Natural killer cell (primary cell): ENCODE results near the gene TSPAN18. TPM values are rescaled to one million over a fixed set of nuclear protein-coding genes. Genes with fewer than 3 reads are reported as not detected.

Experiments used
- ATAC-seq, 3 donors: fragments of 150-1000 bp in 2 of 3; fragments of 200-7000 bp in 1 of 3; cut with Tn5 transposase; 1 replicate in 1 of 3; 2 replicates in 2 of 3; pipeline ENCODE4 v1.10.0; 2021; ENCODE audit warnings: mild to moderate bottlenecking in 2 of 3, moderate library complexity in 2 of 3
- DNase-seq, 2 donors: peaks; one replicate each; pipeline versions ENCODE4 v3.0.0 to v3.0.0-alpha.2; 2013 to 2021; ENCODE audit warnings: mixed read lengths in 1 of 2
- H3K27ac ChIP-seq: one replicate; pipeline ENCODE4 v1.5.1; 2013; ENCODE audit warnings: mild to moderate bottlenecking, low read length
- H3K27me3 ChIP-seq: one replicate; pipeline ENCODE4 v1.6.1; 2013; ENCODE audit warnings: low read length; ENCODE audit not compliant: control insufficient read depth, insufficient read depth
- H3K36me3 ChIP-seq: one replicate; pipeline ENCODE4 v1.6.1; 2013; ENCODE audit warnings: low read length; ENCODE audit not compliant: control insufficient read depth, insufficient read depth
- H3K4me1 ChIP-seq: one replicate; pipeline ENCODE4 v1.6.1; 2013; ENCODE audit warnings: low read length; ENCODE audit not compliant: control insufficient read depth, insufficient read depth
- H3K4me3 ChIP-seq: one replicate; pipeline ENCODE4 v1.5.1; 2013; ENCODE audit warnings: low read length
- H3K9me3 ChIP-seq: one replicate; pipeline ENCODE4 v1.6.1; 2013; ENCODE audit warnings: low read length; ENCODE audit not compliant: control insufficient read depth, insufficient read depth
- H3K27ac Mint-ChIP-seq, 2 donors: one replicate each; pipeline ENCODE4 v1.8.0; 2022; ENCODE audit warnings: mild to moderate bottlenecking in 2 of 2, mixed read lengths in 2 of 2, moderate library complexity in 1 of 2
- H3K27me3 Mint-ChIP-seq, 2 donors: one replicate each; pipeline ENCODE4 v1.8.0; 2022; ENCODE audit warnings: low read depth in 2 of 2, mixed read lengths in 2 of 2
- H3K36me3 Mint-ChIP-seq: one replicate; pipeline ENCODE4 v1.8.0; 2022; ENCODE audit warnings: mixed read lengths
- H3K4me1 Mint-ChIP-seq, 2 donors: one replicate each; pipeline ENCODE4 v1.8.0; 2022; ENCODE audit warnings: mixed read lengths in 2 of 2
- H3K4me3 Mint-ChIP-seq: one replicate; pipeline ENCODE4 v1.8.0; 2022; ENCODE audit warnings: mild to moderate bottlenecking, moderate library complexity, mixed read lengths
- H3K9me3 Mint-ChIP-seq, 2 donors: one replicate each; pipeline ENCODE4 v1.8.0; 2022; ENCODE audit warnings: mixed read lengths in 2 of 2
- CTCF ChIP-seq: fragments of 200-600 bp; IDR thresholded peaks from one replicate; pipeline ENCODE4 v1.8.0; 2022; ENCODE audit warnings: antibody characterized with exemption
- WGBS: methylation state at CpG from one replicate; pipeline ENCODE4 v1.1.7; 2013; ENCODE audit warnings: missing lambda C conversion rate; ENCODE audit not compliant: insufficient coverage; 5-methylcytosine and 5-hydroxymethylcytosine counted together
- intact Hi-C: fragments of 100-400 bp; cut with micrococcal nuclease; formaldehyde crosslinking; loops from one replicate; pipeline ENCODE4 v1.14.2; 2022
- total RNA-seq, 4 donors: library from RNA; stranded (reverse); fragments of 120-200 nt in 1 of 4; gene quantifications; one replicate each; pipeline versions ENCODE4 v1.2.3 to v1.2.4, GENCODE V29; 2013 to 2022

Gene TSPAN18
- total RNA-seq, 3 donors from 2014 or later (not counting 1 experiment from before 2014, with no cell fraction given) = 1.9 to 2.4 (median 2.3) TPM

GRCh38 chr11:44848203-44848962 is 121.6 kb downstream of the TSPAN18 start:
- TF ChIP-seq CTCF = no peak
- no peak for ATAC-seq

GRCh38 chr11:44848963-44849350 is 122.2 kb downstream of the TSPAN18 start:
- intact Hi-C loops = no loop called here
- no peak for ATAC-seq
- Histone ChIP-seq H3K36me3 (no peaks in the 10 kb centered on the region), H3K4me1 (no peaks in the 10 kb centered on the region), H3K27ac (no peak overlapping the region), H3K27me3 (no peaks in the 10 kb centered on the region), H3K4me3 (no peak overlapping the region), H3K9me3 (peaks cover 6% of the 10 kb centered on the region)
- no peaks in the 10 kb centered on the region for H3K4me1 Mint-ChIP-seq
- H3K36me3 Mint-ChIP-seq = peaks cover 7% of the 10 kb centered on the region
- no peak for TF ChIP-seq CTCF
- H3K9me3 Mint-ChIP-seq = peaks cover 0 to 3% of the 10 kb centered on the region in 2 donors
- H3K4me3 Mint-ChIP-seq = no peak overlapping the region
- DNase-seq = no peak
- no peak overlapping the region for H3K27ac Mint-ChIP-seq
- H3K27me3 Mint-ChIP-seq = peaks cover 53% of the 10 kb centered on the region in 2 donors
- 85% methylated on average over 4 of the region's 4 CpGs for WGBS

More at GRCh38 chr11:44848203-44848962, 121.6 kb downstream of the TSPAN18 start:
- Mint-ChIP-seq H3K4me3 (no peak overlapping the region), H3K27ac (no peak overlapping the region), H3K4me1 (no peaks in the 10 kb centered on the region), H3K36me3 (peaks cover 7% of the 10 kb centered on the region), H3K9me3 (peaks cover 0 to 3% of the 10 kb centered on the region in 2 donors), H3K27me3 (peaks cover 50 to 53% of the 10 kb centered on the region in 2 donors)
- no peaks in the 10 kb centered on the region for H3K27me3 ChIP-seq
- peaks cover 6% of the 10 kb centered on the region for H3K9me3 ChIP-seq
- H3K36me3 ChIP-seq = no peaks in the 10 kb centered on the region
- no peak overlapping the region for H3K27ac ChIP-seq
- no peak for DNase-seq
- H3K4me3 ChIP-seq = no peak overlapping the region
- WGBS = 96% methylated on average over 11 of the region's 11 CpGs
- no peaks in the 10 kb centered on the region for H3K4me1 ChIP-seq
- intact Hi-C loops = no loop called here

- no peak overlapping the region for H3K4me3 ChIP-seq
- Mint-ChIP-seq H3K27ac (no peak overlapping the region), H3K9me3 (peaks cover 0 to 3% of the 10 kb centered on the region in 2 donors), H3K4me1 (no peaks in the 10 kb centered on the region), H3K27me3 (peaks cover 50 to 53% of the 10 kb centered on the region in 2 donors), H3K4me3 (no peak overlapping the region), H3K36me3 (peaks cover 7% of the 10 kb centered on the region)
- WGBS = 75% methylated on average over 4 of the region's 4 CpGs
- intact Hi-C loops = no loop called here
- H3K4me1 ChIP-seq = no peaks in the 10 kb centered on the region
- H3K27ac ChIP-seq = no peak overlapping the region
- ATAC-seq (no peak), DNase-seq (no peak)
- TF ChIP-seq CTCF = no peak
- H3K9me3 ChIP-seq = peaks cover 6% of the 10 kb centered on the region
- no peaks in the 10 kb centered on the region for H3K27me3 ChIP-seq
- no peaks in the 10 kb centered on the region for H3K36me3 ChIP-seq
Measured at GRCh38 chr11:44849424-44849823, 122.7 kb downstream of the TSPAN18 start.

GRCh38 chr11:44849922-44850321 is 123.2 kb downstream of the TSPAN18 start:
- H3K36me3 ChIP-seq = no peaks in the 10 kb centered on the region
- H3K4me3 ChIP-seq = no peak overlapping the region
- Mint-ChIP-seq H3K9me3 (peaks cover 0 to 3% of the 10 kb centered on the region in 2 donors), H3K36me3 (peaks cover 7% of the 10 kb centered on the region), H3K27me3 (peaks cover 48 to 50% of the 10 kb centered on the region in 2 donors), H3K4me3 (no peak overlapping the region), H3K4me1 (no peaks in the 10 kb centered on the region), H3K27ac (no peak overlapping the region)
- intact Hi-C loops = no loop called here
- 91% methylated on average over 8 of the region's 8 CpGs for WGBS
- ATAC-seq (no peak), DNase-seq (no peak)
- H3K4me1 ChIP-seq = no peaks in the 10 kb centered on the region
- H3K27me3 ChIP-seq = no peaks in the 10 kb centered on the region
- H3K27ac ChIP-seq = no peak overlapping the region
- H3K9me3 ChIP-seq = peaks cover 6% of the 10 kb centered on the region
- no peak for TF ChIP-seq CTCF
